Esophagus muscularis mucosa (tissue), 4 donors: ENCODE measurements around the gene KLF11. TPM values are rescaled to one million over a fixed set of nuclear protein-coding genes. Genes with fewer than 3 reads are reported as not detected.

ENCODE experiments used
- DNase-seq: peaks from one replicate; pipeline ENCODE4 v3.0.0-alpha.2; 2017; ENCODE audit errors: extremely low spot score
- H3K27ac ChIP-seq, 4 donors: fragments of 200-600 bp; sonication (generic); replicated peaks in 1 of 4; 1 replicate in 3 of 4; 2 replicates in 1 of 4; pipeline ENCODE4 v1.5.1; 2016 to 2019; ENCODE audit warnings: mild to moderate bottlenecking in 1 of 4
- H3K27me3 ChIP-seq, 4 donors: fragments of 200-600 bp; sonication (generic); one replicate each; pipeline versions ENCODE4 v1.5.1 to v1.6.0; 2016 to 2019
- H3K36me3 ChIP-seq, 4 donors: fragments of 200-600 bp; sonication (generic); one replicate each; pipeline ENCODE4 v1.5.1; 2016 to 2019
- H3K4me1 ChIP-seq, 4 donors: fragments of 200-600 bp; sonication (generic); one replicate each; pipeline ENCODE4 v1.5.1; 2016 to 2019
- H3K4me3 ChIP-seq, 4 donors: fragments of 200-600 bp; sonication (generic); 1 replicate in 2 of 4; 2 replicates in 2 of 4; pipeline ENCODE4 v1.5.1; 2016 to 2019; ENCODE audit warnings: mild to moderate bottlenecking in 4 of 4, moderate library complexity in 1 of 4
- H3K9me3 ChIP-seq, 4 donors: fragments of 200-600 bp; sonication (generic); 1 replicate in 3 of 4; 2 replicates in 1 of 4; pipeline ENCODE4 v1.5.1; 2016 to 2019
- EP300 ChIP-seq: sonication (generic); formaldehyde crosslinking; IDR thresholded peaks from one replicate; pipeline ENCODE4 v1.6.1; 2017; ENCODE audit warnings: antibody characterized with exemption
- POLR2A ChIP-seq: fragments of 450-650 bp; IDR thresholded peaks from one replicate; pipeline ENCODE4 v1.6.1; 2017; ENCODE audit warnings: antibody characterized with exemption, moderate library complexity, mild to moderate bottlenecking, low read depth
- POLR2AphosphoS5 ChIP-seq, 2 donors: sonication (generic); formaldehyde crosslinking; IDR thresholded peaks; one replicate each; pipeline ENCODE4 v1.6.1; 2017; ENCODE audit warnings: antibody characterized with exemption in 2 of 2
- WGBS: methylation state at CpG from one replicate; pipeline ENCODE4 v1.1.5; 2018; 5-methylcytosine and 5-hydroxymethylcytosine counted together
- intact Hi-C: fragments of 100-400 bp; cut with DNase I; formaldehyde crosslinking; loops from one replicate; pipeline ENCODE4 v1.15.1; 2023
- total RNA-seq, 4 donors: library from RNA; depleted of rRNA; stranded (reverse); fragments of >200 nt; gene quantifications; one replicate each; pipeline versions ENCODE4 v1.1.0 to v1.2.1, GENCODE V29; 2016
- TF ChIP-seq, protein P1 (sequence below), 3 experiments: fragments of 200-600 bp in 2 of 3; fragments of 450-650 bp in 1 of 3; sonication (generic) in 2 of 3; IDR thresholded peaks; one replicate each; pipeline ENCODE4 v1.5.1; 2017 to 2019; ENCODE audit warnings: antibody characterized with exemption in 3 of 3, mild to moderate bottlenecking in 2 of 3, moderate library complexity in 1 of 3

The KLF11 gene
- total RNA-seq, 4 donors from 2014 or later: 15.8 to 51.6 (median 33.9) TPM

DNA sequence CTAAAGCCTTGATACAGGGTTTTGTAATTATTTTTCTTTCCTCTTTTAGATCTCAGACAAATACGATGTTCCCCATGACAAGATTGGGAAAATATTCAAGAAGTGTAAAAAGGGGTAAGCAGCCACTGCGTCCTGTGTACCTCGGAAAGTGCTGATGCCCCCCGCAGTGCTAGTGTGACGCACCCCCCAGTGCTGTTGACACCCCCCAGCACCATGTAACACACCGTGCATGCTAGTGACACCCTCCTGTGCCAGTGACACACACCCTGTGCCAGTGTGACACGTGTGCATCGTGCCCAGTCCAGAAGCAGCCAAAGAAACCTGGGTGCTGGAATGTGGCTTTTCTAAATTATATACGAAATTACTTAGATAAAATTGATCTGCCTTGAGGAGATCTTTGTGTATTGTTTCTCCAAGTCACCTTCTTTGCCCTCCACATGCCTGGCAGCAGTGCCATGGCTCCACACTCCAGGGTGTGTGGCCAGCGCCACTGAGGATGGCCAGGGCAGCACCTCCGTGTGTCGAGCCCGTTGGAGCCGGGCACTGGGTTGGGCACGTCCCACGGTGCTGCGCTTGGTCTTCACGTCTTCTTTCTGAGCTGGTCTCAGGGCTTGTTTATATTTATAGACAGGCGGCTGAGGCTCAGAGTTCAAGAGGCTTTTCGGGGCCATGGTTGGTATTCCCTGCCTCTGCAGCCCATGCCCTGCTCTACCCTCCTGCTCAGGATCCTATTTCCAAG, 44.3 kb upstream of the KLF11 start:
- Histone ChIP-seq H3K4me1 (peaks cover 0 to 7% (median under 1%) of the 10 kb centered on the region in 4 donors), H3K27me3 (no peaks in the 10 kb centered on the region), H3K4me3 (no peak overlapping the region), H3K36me3 (no peaks in the 10 kb centered on the region), H3K9me3 (no peaks in the 10 kb centered on the region), H3K27ac (no peak overlapping the region)
- intact Hi-C loops: no loop called here
- TF ChIP-seq, protein P1, sequence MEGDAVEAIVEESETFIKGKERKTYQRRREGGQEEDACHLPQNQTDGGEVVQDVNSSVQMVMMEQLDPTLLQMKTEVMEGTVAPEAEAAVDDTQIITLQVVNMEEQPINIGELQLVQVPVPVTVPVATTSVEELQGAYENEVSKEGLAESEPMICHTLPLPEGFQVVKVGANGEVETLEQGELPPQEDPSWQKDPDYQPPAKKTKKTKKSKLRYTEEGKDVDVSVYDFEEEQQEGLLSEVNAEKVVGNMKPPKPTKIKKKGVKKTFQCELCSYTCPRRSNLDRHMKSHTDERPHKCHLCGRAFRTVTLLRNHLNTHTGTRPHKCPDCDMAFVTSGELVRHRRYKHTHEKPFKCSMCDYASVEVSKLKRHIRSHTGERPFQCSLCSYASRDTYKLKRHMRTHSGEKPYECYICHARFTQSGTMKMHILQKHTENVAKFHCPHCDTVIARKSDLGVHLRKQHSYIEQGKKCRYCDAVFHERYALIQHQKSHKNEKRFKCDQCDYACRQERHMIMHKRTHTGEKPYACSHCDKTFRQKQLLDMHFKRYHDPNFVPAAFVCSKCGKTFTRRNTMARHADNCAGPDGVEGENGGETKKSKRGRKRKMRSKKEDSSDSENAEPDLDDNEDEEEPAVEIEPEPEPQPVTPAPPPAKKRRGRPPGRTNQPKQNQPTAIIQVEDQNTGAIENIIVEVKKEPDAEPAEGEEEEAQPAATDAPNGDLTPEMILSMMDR (IDR thresholded peaks at IDR 0.05): no peak
- TF ChIP-seq POLR2A (no peak), EP300 (no peak), POLR2AphosphoS5 (IDR thresholded peaks at IDR 0.05) (no peak)
- WGBS: 90% methylated on average over 20 of the region's 20 CpGs
- DNase-seq: no peak

GRCh38 chr2:9999693-10000092, 43.7 kb upstream of the KLF11 start:
- no peak overlapping the region for H3K4me3 ChIP-seq
- H3K4me1 ChIP-seq: peaks cover 0 to 7% (median 0%) of the 10 kb centered on the region in 4 donors
- 100% methylated on average over 1 of the region's 1 CpG for WGBS
- no peak overlapping the region for H3K27ac ChIP-seq
- no peaks in the 10 kb centered on the region for H3K9me3 ChIP-seq
- no peak for TF ChIP-seq POLR2A
- TF ChIP-seq, protein P1 (IDR thresholded peaks at IDR 0.05): no peak
- TF ChIP-seq EP300: no peak
- TF ChIP-seq POLR2AphosphoS5 (IDR thresholded peaks at IDR 0.05): no peak
- no peaks in the 10 kb centered on the region for H3K36me3 ChIP-seq
- DNase-seq: no peak
- H3K27me3 ChIP-seq: no peaks in the 10 kb centered on the region
- intact Hi-C loops: no loop called here

DNA sequence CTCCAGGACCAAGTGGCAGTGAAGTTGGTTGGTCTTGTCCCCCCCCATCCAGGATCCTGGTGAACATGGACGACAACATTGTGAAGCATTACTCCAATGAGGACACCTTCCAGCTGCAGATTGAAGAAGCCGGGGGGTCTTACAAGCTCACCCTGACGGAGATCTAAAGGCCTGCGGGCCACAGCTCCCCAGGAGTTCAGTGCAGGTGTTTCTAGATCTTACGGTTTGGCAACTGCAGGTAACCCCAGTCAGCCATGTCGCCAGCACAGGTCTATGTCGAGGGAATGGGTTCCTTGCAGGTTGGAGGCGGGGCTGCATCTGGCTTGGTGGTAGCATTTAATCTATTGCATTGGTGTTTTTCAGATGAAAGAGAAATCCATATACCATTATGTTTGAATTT, 42.8 kb upstream of the KLF11 start:
- Histone ChIP-seq H3K4me1 (peaks cover 0 to 7% (median 0%) of the 10 kb centered on the region in 4 donors), H3K36me3 (no peaks in the 10 kb centered on the region), H3K27ac (no peak overlapping the region), H3K4me3 (no peak overlapping the region), H3K9me3 (no peaks in the 10 kb centered on the region), H3K27me3 (no peaks in the 10 kb centered on the region)
- WGBS: 91% methylated on average over 7 of the region's 8 CpGs
- TF ChIP-seq POLR2A (no peak), EP300 (no peak), POLR2AphosphoS5 (IDR thresholded peaks at IDR 0.05) (no peak)
- TF ChIP-seq, protein P1 (IDR thresholded peaks at IDR 0.05): no peak
- no peak for DNase-seq
- intact Hi-C loops: no loop called here

DNA sequence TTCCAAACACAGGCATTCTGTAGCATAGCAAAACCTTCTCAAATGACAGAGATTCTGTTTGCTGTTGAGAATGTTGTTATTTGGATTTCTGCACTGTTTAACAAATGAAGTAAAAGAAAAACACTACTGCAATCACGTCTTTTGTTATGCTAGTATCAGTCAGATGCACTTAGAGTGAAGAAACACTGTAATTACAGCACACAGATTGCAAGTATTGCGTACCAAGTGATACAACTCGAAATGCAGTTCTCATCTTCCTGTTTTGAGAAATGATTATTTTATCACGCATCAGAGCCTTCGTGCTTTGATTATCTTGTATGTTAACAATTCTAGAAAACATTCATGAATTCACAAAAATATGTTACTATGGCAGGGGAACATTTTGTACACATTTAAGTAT, 41.8 kb upstream of the KLF11 start:
- no peaks in the 10 kb centered on the region for H3K27me3 ChIP-seq
- H3K27ac ChIP-seq: no peak overlapping the region
- 81% methylated on average over 5 of the region's 5 CpGs for WGBS
- no peaks in the 10 kb centered on the region for H3K9me3 ChIP-seq
- peaks cover 3 to 12% (median 6%) of the 10 kb centered on the region in 4 donors for H3K4me1 ChIP-seq
- H3K4me3 ChIP-seq: no peak overlapping the region
- no peaks in the 10 kb centered on the region for H3K36me3 ChIP-seq
- intact Hi-C loops: no loop called here
- no peak for DNase-seq
- TF ChIP-seq, protein P1 (IDR thresholded peaks at IDR 0.05): no peak
- TF ChIP-seq POLR2A (no peak), POLR2AphosphoS5 (IDR thresholded peaks at IDR 0.05) (no peak), EP300 (no peak)
